Hypothalamus (tissue), 51 donors: ENCODE data around the gene MKX.

Source experiments
- DNase-seq, 51 donors: peaks; one replicate each; lab custom pipeline; 2025; lab: John Stamatoyannopoulos, UW

MKX gene, protein sequence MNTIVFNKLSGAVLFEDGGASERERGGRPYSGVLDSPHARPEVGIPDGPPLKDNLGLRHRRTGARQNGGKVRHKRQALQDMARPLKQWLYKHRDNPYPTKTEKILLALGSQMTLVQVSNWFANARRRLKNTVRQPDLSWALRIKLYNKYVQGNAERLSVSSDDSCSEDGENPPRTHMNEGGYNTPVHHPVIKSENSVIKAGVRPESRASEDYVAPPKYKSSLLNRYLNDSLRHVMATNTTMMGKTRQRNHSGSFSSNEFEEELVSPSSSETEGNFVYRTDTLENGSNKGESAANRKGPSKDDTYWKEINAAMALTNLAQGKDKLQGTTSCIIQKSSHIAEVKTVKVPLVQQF

DNA sequence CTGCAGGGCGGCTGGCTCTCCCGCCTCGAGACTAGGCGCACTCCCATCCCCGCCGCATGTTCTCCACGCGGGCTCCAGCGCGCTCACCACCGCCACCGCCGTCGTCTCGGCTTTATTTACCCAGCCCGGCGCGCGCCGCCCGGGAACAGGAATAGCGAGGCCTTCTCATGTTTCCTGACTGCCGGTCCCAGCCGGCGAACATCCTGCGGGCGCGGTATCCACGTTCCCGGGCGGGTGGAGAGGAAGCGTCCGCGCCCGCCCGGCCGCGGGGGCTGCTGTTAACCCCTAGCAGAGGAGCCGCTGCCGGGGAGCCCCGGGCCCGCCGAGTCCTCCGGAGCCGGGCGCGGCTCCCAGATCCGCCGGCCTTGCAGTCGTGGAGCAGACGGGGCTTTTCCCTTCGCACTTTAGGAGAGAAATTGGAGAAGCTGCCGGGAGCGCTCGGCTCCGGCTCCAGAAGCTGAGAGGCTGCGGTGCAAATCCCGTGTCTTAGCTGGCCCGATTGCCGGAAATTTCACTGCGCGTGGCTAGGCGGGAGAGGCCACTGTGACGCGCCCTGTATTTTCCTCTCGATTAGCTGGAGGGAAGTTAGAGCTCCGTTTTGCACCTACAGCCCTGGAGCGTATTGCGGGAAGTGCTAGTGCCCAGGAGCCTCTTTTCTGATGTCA, at the start of gene MKX:
MKX (minus strand) TSS at position 88 of the 665 bp plus-strand sequence. CDS start 2,404 bp downstream, outside the sequence.
- DNase-seq: peak in 3 of 51 donors; percentile 10 to 25 (median 22)

DNA sequence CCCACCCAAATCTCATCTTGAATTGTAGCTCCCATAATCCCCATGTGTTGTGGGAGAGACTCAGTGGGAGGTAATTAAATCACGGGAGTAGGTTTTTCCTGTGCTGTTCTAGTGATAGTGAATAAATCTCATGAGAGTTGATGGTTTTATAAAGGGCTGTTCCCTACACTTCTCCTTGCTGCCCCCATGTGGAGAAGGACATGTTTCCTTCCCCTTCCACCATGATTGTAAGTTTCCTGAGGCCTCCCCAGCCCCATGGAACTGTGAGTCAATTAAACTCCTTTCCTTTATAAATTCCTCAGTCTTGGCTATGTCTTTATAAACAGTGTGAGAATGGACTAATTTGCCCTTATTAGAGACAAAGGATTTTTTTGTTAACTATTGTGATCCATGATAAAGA, 48.5 kb upstream of the MKX start:
- DNase-seq: no peak

GRCh38 chr10:27792216-27792615, 46.6 kb upstream of the MKX start:
- DNase-seq: no peak

- no peak for DNase-seq
Observed at GRCh38 chr10:27784272-27784671, 38.7 kb upstream of the MKX start.

DNA sequence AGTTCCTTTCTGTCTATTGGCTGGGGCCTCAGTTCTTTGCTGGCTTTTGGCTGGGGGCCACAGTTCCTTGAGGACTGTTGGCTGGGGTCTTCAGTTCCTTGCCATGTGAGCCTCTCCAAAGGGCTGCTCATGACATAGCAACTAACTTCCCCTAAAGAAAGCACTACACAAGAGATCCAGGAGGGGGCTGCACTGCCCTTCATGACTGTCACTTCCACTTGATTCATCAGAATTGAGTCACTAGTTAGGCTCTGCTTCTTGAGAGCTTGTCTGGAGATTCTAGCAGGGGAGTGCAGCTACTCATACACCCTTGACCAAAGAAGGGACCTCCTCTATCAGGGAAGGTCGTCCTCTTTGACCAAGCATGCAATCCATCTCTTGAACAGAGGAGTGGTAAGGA, 38.0 kb upstream of the MKX start:
- no peak for DNase-seq

DNA sequence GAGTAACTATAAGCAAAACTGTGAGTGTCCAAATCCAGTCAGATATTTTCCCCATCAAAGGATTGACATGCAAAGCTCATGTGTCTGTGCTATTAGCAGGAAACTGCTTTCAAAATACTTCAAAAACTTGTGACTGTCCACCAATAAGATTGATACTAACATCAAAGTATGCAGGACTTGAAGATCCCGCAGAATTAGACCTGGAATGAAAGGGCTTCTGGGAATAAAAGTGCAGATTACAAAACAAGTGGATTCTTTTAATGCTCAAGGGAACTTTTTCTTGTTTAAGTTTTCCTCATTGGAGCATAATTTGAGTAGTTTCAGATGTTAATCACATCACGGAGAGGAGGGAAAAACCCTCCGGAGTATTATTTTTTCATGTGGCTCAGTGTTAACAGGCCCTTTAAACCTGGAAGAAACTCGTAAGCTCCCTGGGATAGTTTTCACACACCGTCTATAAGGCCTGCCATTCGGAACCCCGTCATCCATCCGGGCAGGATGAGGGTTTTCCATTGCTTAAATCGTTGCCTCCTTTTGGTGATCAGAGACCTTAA, 33.9 kb upstream of the MKX start:
- no peak for DNase-seq

- DNase-seq: no peak
Observed at GRCh38 chr10:27774831-27775230, 29.2 kb upstream of the MKX start.

GRCh38 chr10:27771231-27771630, 25.6 kb upstream of the MKX start:
- DNase-seq: no peak

DNA sequence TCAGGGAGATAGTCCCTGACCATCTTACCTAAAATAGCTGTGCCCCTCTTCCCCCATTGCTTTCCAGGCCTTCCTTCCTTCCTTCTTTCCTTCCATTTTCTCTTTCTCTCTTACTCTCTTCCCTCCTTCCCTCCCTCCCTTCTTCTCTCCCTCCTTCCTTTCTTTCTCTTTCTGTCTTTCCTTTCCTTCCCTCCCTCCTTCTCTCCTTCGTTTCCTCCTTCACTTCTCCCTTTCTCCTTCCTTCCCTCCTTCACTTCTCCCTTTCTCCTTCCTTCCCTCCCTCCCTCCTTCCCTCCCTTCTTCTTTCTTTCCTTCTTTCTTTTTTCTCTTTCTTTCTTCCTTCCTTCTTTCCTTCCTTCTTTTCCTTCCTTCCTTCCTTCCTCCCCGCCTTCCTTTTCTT, 24.6 kb upstream of the MKX start:
- DNase-seq: no peak

DNA sequence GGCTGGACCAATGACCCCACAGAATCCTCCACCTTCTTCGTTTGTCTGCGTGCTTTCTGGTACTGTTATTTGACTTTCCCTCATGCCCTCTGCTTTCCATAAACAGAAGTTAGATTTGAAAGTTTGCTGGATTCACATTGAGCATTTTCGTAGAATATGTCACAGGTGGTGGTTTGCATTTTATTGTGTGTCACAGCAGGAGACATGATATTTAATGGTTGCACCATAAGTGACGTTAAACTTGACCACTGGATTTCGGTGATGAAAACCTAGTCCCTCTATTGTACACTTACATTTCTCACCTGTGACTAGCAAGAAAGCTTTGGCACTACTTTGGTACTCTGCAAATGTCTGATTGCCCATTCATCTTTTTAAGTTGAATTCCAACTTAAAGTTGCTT, 15.2 kb upstream of the MKX start:
- DNase-seq: no peak

DNA sequence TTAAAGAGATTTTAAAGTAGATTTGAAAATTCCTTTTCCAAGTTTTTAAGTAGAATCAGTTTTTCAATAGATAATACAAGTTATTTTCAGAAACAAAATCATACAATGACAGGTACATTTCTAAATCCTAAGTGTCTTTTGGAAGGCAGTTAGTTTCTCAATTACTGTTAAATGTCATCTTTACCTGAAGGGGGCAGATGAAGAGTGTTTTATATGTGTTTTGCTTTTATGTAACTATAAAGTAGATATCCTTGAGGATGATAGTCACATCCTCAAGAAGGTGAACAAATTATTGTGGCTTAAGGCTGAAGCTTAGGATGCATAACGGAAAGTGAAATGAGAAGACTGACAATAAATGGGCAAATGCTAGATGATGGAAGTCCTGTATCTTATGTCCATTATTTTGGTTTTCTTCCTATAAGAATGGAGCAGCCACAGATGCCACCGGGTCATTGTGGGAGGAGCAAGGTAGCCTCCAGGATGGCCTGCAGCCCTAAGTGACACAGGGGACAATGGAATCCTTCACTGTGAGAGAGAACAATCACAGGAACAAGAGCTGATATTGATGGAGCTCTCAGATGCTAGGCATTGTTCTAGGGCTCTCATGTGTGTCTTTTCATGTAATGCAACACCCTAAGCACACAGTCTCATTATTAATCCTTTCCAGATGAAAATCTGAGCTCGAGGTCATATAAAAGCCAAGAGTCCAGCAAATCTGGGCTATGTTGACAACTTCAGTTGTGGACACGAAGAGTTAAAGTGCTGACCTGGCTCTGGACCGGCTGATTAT, 14.1 kb upstream of the MKX start:
- DNase-seq: no peak

DNA sequence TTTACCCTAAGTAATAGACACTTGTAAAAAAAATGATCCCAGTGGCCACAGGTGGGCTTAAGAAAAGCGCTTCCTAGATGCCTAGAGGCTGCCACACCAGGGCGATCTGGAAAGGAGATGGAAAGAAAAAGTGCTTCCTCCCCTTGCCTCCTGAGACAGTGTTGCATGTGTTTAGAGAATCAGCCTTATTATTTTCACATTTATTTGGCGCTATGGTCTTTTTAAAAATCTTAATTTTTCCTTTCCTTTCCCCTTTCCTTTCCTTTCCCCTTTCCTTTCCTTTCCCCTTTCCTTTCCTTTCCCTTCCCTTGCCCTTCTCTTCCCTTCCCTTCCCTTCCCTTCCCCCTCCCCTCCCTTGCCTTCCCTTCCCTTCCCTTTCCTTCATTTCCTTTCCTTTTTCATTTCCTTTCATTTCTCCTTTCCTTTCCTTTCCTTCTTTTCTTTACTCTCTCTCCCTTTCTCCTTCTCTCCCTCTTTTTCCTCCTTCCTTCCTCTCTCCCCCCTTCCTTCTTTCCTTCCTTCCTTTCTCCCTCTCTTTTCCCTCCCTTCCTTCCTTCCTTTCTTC, 7.1 kb upstream of the MKX start:
- DNase-seq: no peak

DNA sequence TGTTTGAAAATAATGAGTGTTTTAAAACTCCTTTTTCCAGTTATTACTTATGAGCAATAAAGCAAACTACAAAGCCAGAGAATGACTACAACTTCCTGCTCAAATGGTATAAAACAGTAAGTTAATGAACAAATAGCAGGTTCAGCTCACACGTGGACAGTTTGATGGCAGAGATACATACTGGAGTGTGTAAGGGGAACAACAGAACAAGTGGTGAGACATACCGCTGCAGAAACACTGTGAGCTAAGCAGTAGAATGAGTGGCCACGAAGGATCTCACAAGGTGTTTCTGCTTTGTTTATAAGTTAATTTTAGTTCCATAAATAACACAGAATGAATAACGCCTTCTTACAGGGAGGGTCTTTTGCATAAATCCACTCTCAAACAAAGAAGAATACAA, 3.0 kb upstream of the MKX start:
- no peak for DNase-seq

DNA sequence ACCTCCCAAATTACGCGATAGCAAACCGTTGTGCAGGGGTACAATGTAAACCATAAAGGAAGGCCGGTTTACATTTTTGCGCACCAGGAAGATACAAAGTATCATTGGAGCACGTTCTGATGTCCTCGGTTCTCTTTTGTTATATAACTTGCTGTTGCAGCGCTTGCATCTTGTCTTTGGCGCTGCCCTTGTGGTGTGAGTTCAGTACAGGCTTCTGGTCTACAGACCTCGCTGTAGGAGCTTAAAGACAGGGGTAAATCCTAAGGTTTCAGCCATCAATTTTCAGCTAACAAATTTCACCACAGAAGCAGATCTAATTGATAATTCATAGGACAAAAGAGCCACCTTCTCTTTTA, 1.5 kb upstream of the MKX start:
- DNase-seq: no peak

GRCh38 chr10:27746397-27747095, 927 bp upstream of the MKX start:
- DNase-seq: no peak

DNA sequence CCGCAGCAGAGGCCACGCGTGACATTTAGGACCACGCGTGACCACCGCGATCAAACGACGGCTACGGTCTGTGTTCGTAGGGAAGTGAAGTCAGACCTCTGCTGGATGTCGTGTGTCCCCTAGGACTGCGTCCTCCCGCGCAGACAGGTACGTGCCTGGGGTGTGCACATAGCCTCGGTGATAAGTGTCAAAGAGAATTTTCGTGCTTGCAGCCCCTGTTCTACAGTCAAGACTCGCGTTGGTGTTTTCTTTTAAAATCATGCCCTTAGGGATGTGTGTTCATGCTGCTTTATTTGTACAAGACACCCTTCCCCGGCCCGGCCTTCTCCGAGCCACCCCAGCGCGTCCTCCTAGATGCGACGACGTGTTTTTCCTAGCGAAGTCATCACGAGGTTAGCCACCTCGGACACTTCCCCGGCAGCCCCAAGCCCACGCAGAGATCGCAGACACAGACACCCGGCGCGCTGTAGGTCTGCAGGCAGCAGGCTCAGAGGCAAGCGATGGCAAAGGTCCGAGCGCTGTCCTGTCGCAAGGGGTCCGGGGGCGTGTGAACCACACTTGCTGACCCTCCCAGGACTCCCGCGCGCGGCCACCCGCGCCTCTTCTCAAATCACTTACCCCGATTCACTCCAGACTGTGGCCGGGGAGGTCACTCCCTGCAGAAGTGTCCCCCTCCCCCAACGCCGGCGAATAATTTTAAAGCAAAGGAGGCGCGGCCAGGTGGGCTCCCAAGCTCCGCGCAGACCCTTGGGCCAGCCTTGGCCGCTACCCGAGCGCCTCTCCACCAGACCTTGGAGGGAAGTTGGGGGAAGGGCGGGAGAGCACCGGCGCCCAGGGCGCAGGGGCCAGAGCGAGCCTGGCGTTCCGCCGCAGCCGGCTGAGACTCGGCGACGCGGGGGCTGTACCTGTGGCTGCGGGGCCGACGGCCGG, 552 bp downstream of the MKX start:
- peak in 1 of 51 donors; percentile 42 for DNase-seq

- peak in 2 of 51 donors; percentile 7 to 42 for DNase-seq
Observed at GRCh38 chr10:27743877-27744801, 1.5 kb downstream of the MKX start.
